Activated CD4-positive, alpha-beta T cell treated with anti-CD3 and anti-CD28 coated beads for 4 hours (primary cell): ENCODE measurements around the gene GHRH.

Source experiments
- DNase-seq, 2 donors: peaks; one replicate each; pipeline ENCODE4 v3.0.0-alpha.2; 2020

GHRH gene

GRCh38 chr20:37202267-37202943 lies 59.2 kb downstream of the GHRH start:
- DNase-seq, result peak in 1 of 2 donors; percentile 21

- no peak for DNase-seq
Observed at GRCh38 chr20:37201827-37202162, 59.8 kb downstream of the GHRH start.
